HG03097 (cell line): ENCODE measurements around the gene OR6K3.
"Not testable (repeated sequence)": the region's sequence is repeated elsewhere in the genome, so short reads cannot be mapped to it uniquely, and the experiment has no call there.

ENCODE experiments used
- ATAC-seq: cut with Tn5 transposase; IDR thresholded peaks from one replicate; pipeline ENCODE4 v1.9.1; 2021; ENCODE audit not compliant: unreplicated experiment, low FRiP score

The OR6K3 gene, protein sequence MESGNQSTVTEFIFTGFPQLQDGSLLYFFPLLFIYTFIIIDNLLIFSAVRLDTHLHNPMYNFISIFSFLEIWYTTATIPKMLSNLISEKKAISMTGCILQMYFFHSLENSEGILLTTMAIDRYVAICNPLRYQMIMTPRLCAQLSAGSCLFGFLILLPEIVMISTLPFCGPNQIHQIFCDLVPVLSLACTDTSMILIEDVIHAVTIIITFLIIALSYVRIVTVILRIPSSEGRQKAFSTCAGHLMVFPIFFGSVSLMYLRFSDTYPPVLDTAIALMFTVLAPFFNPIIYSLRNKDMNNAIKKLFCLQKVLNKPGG

DNA sequence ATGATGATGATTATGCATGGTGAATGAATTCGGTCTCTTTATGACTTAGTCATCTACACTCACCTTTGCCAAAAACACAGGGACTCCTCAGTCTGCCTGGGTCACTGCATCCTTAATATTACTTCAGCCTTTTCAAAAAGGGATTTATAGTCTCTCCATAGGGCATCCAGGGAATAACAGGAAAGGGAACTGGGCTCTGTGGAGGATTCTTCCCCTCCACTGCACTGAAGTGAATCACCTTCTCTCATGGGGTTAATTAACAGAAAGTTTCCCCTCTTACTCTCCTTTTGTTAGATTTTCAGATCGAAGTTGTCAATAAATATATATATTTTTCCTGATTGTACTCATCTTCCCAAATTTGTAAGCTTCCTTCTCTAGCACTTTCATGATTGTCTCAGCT is at the start of gene OR6K3:
TSS of gene OR6K3 (minus strand) at position 101 of the 400 bp plus-strand sequence. CDS start 2,605 bp downstream, outside the sequence.
- ATAC-seq, result no peak

DNA sequence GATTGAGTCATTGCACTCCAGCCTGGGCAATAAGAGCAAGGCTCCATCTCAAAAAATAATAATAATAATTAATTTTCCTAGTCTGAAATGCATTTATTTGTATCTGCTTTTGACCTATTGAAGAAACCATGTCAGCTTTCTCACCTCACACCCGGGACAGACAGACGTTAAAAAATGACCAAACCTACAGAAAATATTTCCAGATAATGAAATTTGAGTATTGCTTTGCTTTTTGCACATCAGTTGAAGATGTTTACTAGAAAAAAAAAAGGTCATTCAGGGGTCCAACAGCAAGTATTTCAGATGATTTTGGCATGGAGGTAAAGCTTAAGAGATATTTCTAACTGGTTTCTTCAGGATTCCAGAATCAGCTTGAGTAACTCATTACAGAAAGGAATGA is 33.9 kb upstream of the OR6K3 start, which contains the start of gene OR6K6:
TSS of gene OR6K6 (plus strand) at position 301 of the 400 bp plus-strand sequence. CDS start 168 bp downstream, outside the sequence.
- no peak for ATAC-seq

DNA sequence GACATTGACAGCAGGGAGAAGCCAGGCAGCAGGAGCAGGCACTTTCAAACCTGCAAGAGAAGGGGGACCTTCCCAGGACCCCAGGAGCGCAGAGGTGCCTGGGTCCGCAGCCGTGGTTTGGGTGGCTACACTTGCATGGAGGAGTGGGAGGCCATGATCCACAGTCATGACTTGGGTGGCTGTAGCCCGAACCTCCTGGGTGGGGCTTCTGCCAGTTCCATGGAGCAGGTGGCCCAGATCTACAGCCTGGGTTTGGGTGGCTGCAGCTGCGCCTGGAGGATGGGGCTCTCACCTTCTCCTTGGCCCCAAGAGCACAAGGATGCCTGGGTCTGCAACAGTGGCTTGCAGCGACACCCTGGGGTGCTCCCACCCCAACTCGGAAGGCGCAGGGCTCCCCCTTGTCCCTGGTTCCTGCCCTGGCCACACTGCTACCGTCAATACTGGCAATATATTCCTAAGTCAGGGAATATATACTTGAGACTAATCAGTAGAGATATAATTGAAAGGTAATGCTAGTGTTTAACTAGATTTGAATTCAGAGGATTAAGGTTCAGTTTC is 31.7 kb upstream of the OR6K3 start:
- no peak for ATAC-seq

DNA sequence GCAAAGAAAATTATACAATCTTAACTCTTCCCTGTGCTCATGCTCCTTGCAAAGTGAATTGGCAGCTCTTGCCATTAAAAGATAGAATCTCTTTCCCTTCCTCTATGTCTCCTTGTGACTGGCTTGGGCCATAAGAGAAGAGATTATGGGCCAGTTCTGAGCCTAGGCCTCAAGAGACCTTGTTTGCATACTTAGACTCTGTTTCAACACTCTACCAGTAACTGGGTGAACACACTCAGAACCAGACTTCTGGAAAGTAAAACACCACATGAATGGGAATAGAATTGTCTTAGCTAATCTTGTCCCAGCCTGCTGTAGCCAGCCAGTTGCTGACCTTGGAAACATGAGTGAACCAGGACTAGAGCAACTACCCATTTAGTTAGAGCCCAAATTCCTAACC is 15.3 kb upstream of the OR6K3 start:
- ATAC-seq, result no peak

DNA sequence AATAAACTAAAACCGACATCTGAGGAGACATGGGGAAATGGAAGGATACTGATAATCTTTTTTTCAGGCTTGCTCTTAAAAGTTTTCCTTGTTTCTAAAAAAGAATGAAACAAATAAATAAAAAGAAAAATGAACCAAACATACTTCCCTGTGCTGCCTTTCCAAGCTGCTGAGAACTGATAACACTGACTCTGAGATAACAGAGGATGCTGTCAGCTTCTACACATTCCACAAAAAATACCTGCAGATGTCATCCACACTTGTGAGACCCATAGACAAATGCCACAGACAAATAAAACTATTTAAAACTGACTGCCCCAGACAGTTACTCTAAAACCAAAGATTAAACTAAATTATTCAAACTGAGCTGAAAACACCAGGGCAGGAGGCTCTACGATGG is 12.0 kb upstream of the OR6K3 start:
- ATAC-seq, result no peak

DNA sequence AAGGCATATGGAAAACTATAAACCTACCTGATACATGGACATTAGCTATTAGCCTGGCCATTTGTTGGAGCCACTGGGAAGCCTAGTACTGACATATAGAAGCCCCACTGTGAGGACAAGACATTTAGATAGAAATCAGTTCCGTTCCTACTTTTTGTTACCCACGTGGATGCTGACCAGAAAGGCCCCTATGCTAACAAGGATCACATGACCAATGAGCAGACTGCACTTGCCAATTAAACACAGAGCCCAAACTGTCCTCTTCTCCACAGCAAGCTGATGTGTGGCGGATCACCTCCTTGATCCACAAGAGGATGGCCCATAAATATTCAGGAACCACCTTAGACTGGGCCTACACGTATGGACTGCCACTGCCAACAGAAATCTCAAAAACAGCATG is 11.2 kb upstream of the OR6K3 start:
- no peak for ATAC-seq

DNA sequence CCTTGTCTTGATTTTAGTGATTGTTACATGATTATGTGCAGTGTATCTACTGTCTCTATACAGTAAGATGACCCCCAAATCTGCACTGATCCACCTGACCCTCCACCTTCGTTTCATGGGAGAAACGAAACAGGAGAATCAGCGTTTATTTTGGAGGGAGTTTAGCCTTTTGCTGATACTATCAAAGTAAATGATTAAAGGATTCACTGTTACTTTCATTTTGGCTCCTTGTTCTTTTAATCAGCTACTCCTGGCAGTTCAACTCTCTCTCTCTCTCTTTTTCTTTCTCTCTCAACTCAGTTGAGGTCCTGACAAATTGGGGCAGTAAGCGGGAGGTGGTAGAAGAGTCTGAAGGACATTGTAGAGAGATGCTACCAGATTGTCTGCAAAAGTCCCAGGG is 9.9 kb upstream of the OR6K3 start:
- no peak for ATAC-seq

DNA sequence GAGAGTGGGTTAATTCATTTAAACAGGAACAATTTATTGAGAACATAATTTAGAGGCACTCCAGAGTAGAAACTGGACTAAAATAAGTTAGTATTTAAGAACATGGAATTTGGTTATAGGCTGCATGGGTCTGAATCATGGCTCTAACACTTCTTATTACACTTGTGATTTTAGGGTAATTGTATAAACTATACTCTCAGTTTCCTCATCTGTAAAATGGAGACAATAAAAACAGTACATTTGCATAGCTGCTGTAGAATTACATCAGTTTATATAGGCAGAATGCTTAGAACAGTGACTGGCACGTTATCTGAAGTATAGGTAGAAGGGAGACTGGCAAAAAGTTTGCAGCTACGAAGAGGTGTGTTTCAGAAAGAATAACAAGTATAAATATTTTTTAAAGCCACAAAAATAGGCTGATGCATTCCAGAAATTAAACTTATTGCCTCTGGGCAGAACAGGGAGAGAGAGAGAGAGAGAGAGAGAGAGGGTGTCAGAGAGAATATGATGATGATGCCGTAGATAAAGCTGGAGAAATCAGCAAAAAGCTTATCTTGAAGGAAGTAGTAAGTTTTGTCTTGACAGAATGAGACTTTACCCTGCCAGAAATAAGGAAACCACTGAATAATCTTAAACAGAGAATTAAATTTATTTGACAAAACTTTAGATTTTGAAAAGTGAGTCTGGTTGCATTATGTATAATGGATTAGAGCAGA is 8.1 kb upstream of the OR6K3 start:
- no peak for ATAC-seq

DNA sequence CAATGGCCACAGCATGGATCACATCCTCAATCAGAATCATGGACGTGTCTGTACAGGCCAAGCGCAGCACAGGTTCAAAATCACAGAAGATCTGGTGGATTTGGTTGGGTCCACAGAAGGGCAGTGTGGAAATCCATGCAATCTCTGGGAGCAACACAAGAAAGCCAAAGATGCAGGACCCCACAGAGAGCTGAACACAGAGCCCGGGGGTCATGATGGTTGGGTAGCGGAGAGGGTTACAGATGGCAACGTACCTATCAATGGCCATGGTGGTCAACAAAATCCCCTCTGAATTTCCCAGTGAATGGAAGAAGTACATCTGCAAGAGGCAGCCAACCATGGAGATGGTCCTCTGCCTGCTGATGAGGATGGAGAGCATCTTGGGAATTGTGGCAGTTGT is 3.9 kb upstream of the OR6K3 start:
- ATAC-seq, result no peak

DNA sequence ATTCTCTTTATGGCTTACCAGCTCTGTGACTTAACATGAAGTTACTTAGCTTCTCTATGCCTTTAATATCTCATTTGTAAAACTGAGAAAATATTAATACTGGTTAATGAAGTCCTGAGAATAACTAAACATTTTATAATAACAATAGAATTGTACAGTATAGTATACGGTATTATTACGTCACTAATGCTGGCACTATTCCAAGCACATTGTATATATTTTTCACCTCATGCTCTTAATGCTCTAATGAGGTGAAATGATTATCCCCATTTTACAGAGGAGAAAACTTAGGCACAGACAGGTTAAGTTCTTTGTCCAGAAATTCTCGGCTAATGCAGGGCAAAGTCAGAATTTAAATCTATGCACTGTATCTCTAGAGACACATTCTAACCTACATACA is 856 bp downstream of the OR6K3 start:
- no peak for ATAC-seq

DNA sequence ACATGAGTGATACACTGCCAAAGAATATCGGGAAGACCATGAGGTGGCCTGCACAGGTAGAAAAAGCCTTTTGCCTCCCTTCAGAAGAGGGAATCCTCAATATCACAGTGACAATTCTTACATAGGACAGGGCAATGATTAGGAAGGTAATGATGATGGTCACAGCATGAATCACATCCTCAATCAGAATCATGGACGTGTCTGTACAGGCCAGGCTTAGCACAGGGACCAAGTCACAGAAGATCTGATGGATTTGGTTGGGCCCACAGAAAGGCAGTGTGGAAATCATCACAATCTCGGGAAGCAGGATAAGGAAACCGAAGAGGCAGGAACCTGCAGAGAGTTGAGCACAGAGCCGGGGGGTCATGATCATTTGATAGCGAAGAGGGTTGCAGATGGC is 3.2 kb downstream of the OR6K3 start:
- no peak for ATAC-seq

DNA sequence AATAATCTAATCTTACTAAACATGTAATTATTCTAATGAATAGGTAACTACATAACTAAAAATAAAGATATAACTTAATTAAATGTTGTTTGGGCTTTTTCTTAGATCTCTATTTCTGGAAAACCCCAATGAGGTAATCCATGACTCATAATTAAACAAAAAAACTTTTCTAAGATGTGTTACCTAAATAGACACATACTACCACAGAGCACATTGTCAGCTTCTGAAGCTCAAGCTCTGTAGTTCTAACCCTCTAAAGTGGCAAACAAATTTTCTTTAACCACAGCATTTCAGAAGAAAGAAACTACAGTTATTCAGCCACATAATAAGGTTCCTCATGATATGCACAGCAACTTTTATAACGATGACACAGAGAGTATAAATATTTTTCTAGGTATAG is 4.2 kb downstream of the OR6K3 start:
- ATAC-seq, result no peak

DNA sequence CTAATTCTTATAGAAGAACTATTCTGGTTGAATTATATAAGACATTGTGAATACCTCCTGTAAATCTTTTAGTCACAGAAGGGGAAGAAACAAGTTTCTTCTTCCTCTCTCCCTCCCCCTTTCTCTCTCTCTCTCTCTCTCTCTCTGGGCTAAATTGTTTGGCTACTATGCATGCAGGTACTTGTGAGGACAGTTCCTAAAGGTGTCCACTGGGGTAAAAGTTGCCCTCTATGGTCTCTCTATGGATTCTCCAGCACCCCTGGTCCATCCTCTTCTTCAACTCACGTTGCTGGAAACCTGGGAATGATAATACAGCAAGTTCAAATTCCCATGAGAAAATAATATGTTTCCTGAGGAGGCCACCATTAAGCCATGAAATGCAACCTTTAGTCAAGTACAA is 5.8 kb downstream of the OR6K3 start:
- ATAC-seq, result no peak

DNA sequence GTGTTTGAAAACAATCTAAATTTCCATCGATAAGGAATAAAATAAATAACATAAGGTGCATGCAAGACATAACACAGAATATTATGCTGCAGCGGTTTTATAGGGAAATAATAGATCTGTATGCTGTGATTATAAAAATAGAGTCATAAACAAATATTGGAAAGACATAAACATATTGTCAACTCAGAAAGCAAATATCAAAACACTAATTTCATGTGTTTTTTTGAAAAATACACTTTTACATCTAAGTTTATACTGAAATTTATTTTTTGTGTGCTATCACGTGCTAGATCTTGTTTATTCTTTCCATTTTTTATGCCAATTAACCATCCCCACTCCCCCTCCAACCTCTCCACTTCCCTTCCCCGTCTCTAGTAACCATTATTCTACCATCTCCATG is 9.4 kb downstream of the OR6K3 start:
- ATAC-seq, result no peak

DNA sequence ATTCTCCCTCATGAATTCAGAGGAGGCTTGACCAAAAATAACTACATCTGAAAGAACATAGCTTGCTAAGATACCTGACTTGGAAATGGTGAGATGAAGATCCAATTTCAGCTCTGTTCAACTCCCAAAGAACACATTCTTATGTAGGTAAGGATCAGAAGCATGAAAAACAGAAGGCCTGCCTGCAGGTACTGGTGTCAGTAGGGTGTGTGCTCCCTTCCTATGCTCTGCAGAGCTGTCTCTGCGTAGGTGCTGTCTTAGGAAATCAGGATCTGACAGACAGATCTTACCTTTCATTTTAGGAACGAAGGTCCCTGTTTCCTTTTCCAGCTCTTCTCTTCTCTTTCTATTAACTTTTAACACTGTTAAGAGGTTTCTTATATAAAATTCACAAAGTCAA is 14.4 kb downstream of the OR6K3 start:
- no peak for ATAC-seq

DNA sequence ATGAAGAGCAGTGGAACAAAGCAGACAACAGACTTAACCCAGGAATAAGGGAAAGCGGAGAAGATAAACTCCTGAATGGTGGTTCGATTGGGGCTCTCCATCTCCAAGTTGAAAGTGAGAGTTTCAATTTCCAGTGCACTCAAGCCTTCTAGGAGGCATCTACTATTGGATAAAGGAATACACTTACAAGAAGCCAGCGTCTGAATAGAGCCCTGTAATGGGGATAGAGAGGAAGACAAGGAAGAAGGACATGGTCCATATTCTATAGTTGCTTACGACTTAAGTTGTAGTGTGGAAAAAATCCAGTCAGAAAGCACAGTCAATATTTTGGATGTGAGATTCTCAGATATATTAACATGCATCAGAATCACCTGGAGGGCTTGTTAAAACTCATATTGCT is 20.0 kb downstream of the OR6K3 start, which contains the start of gene OR6K2:
TSS of gene OR6K2 (minus strand) at position 101 of the 400 bp plus-strand sequence. CDS start at position 101, 0 bp downstream.
- no peak for ATAC-seq

DNA sequence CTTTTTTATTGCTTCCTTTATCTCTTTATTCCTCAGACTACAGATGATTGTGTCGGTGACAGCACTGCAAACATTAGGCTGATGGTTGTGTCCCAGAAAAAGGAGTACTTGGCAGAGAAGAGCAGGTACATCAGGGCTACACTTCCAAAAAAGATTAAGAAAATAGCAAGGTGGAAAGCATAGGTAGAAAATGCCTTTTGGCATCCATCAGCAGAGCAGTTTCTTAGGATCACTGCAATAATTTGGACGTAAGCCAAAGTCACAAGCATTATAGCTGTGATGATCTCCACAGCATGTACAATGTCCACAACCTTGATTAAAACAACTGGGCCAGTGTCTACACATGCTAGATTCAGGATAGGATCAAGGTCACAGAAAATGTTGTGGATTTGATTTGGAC is 25.9 kb downstream of the OR6K3 start:
- no peak for ATAC-seq

DNA sequence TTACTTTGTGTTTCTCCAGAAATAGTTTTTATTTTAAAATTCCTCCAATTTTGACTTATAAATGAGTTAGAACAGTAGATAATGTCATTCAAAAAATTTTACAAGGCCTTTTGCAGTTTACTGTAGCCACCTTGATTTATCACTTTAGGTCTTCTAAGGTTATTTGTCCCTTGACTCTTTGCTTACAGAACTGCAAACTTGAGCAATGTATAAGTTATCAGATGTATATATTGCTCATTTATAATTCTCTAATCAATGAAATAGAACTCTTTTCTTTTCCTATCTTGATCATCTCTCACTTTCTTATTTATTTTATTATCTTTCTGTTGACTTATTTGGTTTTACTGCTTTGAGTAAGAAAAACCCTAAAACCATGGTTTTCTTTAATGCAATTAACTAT is 28.2 kb downstream of the OR6K3 start:
- ATAC-seq, result no peak

DNA sequence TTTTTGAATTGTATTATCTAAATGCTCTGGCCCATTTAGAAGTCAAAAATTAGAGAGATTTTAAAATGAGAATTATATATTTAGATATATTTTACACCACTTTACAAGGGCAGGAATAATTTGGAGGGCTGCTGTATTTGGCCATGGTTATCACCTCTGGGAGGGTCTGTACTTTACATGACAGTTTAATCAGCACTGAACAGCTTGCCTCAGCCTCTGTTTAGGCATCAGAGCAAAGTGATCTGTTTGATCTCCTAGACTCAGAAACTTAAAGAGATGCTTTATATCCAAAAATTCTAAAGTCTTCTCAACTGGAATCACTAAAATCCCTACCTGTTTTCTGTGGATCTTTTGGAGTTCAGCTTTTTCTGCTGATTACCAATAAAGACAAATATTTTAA is 28.6 kb downstream of the OR6K3 start:
- no peak for ATAC-seq

DNA sequence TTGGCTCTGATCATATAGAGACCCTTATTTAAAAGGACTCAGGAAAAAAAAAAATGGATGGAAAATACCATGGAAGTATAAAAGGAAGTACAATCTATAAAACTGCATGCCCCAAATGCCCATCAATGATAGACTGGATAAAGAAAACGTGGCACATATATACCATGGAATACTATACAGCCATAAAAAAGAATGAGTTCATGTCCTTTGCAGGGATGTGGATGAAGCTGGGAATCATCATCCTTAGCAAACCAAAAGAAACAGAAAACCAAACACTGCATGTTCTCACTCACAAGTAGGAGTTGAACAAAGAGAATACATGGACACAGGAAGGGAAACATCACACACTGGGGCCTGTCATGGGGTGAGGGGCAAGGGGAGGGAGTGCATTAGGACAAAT is 29.4 kb downstream of the OR6K3 start:
- ATAC-seq, result not testable (repeated sequence)

DNA sequence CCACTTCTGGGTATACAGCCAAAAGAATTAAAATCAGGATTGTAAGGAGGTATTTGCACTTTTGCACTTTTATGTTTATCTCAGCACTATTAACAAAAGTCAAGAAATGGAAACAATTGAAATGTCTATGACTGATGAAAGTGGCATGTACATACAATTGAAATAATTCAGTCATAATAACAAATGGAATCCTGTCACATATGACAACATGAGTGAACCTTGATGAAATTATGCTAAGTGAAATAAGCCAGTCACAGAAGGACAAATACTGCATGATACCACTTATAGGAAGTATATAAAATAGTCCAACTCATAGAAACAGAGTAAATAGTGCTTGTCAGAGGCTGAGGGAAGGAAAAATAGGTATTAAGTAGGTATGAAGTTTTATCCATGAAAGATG is 30.6 kb downstream of the OR6K3 start:
- no peak for ATAC-seq

DNA sequence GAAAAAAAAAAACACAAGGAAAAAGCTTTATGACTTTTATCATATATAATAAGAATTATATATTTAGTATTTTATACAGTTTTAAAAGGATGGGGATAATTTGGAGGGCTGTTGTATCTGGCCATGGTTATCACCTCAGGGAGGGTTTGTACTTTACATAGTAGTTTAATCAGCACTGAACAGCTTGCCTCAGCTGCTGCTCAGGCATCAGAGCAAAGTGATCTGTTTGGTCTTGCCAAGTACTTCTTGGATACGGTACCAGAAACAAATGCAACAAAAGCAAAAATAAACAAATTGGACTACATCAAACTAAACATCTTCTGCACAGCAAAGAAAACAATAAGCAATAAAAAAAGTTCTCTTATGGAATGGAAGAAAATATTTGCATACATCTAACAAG is 31.4 kb downstream of the OR6K3 start:
- ATAC-seq, result no peak
